ENCODE measurements around the gene SRSF12.
"Not testable (repeated sequence)": the region's sequence is repeated elsewhere in the genome, so short reads cannot be mapped to it uniquely, and the experiment has no call there.

Gene SRSF12

DNA sequence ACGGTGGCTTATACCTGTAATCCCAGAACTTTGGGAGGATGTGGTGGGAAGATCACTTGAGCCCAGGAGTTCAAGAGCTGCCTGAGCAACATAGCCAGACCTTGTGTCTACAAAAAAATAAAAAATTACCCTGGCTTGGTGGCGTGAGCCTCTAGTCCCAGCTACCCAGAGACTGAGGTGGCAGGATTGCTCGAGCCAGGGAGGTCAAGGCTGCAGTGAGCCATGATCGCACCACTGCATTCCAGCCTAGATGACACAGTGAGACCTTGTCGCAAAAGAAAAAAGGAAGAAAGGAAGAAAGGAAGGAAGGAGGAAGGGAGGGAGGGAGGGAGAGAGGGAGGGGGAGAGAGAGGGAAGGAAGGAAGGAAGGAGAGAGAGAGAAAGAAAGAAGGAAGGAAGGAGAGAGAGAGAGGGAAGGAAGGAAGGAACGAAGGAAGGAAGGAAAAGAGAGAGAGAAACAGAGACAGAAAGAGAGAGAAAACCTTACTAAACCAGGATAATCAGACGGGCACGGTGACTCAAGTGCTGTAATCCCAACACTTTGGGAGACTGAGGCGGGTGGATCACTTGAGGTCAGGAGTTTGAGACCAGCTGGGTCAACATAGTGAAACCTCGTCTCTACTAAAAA, 48.2 kb downstream of the SRSF12 start:
- no peak for DNase-seq

DNA sequence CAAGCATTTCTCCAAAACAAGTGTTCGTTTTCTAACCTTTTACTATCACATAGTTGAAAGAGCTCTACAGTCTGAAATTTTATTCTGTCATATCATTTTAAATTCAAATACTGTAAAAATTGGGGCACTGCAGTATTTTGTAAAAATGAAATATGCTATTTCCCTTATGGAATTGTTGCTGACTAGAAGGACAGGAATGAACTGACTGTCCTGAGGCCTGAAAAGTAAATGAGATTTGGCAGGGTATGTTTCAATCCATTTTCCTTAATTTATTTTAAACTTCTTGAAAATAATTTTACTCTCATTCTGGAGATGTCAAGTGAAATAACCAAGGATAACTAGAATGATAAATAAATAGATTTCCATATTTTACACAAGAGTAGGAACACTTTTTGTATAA, 49.2 kb downstream of the SRSF12 start:
- no peak for DNase-seq

DNA sequence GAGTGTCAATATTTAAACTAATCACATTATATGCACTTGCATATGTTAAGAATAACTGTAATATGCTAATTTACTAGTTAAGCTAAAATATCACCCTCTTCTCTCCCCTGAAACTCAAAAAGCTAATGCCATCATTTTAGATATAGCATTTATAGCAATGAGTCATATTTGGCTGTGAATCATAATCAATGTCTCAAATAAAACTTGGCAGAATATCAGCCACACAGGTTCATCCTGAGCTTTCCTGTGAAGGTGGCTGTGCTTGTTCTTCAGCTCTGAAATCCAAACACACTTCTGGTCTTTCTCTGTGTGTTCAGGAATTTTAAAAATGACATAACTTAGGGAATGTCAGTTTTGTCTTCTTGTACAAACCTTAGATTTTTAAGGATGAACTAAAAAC, 50.1 kb downstream of the SRSF12 start:
- DNase-seq, result no peak

DNA sequence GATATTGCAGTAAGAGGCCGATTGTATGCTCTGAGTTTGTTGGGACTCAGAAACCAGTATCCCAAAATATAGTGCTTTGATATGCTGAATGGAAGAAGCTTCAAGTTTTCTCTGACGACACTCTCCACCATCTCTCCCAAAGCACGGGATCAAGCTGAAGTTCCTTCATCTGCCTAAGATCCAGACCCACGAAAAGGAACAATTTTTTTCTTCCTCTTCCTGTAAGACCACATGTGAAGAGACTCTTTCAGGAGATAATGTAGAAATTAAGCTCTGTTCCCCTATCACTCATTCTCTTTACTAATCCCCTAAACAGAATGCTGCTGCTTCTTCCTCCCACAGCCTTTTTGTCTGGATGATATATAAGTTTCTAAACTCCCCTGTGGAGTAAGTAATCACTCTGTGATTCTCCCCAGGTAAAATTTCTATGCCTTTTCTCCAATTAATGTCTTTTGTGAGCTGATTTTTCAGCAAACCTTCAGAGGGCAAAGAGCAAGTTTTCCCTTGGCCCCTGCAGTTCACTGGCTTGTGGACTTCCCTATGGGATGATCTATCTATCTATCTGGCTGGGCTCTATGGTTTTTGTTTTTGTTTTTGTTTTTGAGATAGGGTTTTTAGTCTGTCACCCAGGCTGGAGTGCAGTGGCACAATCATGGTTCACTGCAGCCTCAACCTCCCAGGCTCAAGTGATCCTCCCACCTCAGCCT, 50.8 kb downstream of the SRSF12 start:
- no peak for DNase-seq

DNA sequence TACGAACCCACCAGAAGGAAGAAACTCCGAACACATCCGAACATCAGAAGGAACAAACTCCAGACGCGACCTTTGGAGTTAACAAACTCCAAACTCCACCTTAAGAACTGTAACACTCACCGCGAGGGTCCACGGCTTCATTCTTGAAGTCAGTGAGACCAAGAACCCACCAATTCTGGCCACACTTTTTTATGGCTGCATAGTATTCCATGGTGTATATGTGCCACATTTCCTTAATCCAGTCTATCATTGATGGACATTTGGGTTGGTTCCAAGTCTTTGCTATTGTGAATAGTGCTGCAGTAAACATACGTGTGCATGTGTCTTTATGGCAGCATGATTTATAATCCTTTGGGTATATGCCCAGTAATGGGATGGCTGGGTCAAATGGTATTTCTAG, 51.8 kb downstream of the SRSF12 start:
- not testable (repeated sequence) for DNase-seq

DNA sequence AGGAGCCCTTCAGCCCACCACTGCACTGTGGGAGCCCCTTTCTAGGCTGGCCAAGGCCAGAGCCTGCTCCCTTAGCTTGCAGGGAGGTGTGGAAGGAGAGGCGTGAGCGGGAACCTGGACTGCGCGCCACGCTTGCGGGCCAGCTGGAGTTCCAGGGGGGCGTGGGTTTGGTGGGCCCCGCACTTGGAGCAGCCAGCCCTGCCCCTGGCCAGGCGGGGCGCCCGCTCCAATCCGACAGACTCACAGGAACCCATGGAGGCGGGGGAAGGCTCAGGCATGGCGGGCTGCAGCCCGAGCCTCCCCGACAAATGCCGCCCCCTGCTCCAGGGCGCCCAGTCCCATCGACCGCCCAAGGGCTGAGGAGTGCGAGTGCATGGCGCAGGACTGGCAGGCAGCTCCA, 52.9 kb downstream of the SRSF12 start:
- DNase-seq, result not testable (repeated sequence)

DNA sequence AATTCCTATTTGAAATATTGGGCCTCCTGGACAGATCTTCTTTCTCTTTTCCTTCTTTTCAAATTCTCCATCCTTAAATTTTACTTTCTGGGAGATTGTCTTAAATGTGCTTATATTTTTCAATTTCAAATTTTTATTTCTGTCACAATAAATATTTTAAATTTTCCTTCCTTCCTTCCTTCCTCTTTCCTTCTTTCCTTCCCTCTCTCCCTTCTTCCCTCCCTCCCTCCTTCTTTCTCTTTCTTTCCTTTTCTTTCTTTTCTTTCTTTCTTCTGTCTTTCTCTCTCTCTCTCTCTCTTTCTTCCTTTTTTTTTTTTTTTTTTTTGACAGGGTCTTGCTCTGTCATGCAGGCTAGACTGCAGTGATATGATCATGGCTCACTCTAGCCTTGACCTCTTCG, 54.0 kb downstream of the SRSF12 start:
- DNase-seq, result no peak

DNA sequence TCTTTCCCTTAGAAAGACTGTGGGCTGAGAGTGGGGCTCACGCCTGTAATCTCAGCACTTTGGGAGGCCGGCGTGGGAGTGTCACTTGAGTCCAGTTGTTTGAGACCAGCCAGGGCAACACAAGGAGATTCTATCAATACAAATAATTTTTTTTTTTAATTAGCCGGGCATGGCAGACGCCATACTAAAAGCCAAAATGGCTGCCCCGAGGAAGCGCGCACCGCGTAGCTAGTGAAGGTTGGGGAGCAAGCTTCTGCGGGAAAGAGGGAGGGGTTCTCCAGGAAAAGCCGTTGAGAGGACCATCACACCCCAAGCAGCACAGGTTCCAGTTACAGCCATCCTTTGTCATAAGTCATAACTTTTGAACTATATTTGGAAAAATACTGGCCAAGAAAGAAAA, 58.6 kb downstream of the SRSF12 start:
- no peak for DNase-seq

DNA sequence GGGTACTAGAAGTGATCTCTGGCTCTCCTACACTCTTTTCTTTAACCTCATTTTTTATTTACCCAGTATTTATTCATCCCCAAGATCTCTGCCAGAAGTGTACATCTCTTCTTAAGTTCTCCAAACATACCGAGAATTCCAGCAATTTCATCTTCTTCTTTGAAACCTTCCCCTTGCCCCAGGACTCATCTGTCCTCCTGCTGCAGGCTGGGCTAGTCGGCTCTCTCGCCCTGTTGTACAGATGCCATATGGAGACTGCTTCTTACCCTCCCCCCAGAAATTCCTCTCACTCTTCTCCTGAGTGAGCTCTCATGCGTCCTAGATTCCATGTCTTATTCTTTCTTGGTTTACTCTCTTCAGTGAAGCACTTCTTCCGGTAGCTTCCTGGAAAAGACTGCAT, 59.2 kb downstream of the SRSF12 start:
- DNase-seq, result no peak

DNA sequence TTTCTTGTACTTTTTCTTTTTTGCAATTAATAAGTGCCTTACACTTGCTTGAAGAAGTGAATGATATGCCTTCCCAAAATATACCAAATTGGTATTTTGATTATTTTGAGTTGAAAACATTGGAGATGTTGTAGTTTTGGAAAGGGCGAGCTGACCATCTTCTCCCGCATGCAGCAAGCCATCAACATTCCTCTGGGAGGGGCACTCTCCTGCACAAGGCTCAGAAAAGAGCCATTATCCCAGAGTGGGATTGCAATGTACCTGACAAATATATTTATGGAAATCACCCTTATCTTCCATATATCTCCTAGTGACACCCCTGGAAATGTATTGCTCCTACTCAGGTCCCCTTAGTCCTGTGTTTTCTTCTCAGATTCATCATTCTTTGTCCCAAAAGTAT, 60.1 kb downstream of the SRSF12 start:
- DNase-seq, result no peak

DNA sequence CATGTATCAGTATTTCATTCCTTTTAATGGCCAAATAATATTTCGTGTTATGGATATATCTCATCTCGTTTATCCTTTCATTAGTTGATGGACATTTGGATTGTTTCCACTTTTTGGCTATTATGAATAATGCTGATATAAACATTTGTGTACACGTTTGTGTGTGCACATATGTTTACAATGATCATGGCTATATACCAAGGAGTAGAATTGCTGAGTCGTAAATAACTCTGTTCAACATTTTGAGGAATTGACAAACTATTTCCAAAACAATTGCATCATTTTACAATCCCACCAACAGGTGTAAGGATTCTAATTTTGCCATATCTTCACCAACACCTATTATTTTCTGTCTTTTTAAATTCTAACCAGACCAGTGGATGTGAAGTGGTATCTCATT, 63.7 kb downstream of the SRSF12 start:
- DNase-seq, result no peak

DNA sequence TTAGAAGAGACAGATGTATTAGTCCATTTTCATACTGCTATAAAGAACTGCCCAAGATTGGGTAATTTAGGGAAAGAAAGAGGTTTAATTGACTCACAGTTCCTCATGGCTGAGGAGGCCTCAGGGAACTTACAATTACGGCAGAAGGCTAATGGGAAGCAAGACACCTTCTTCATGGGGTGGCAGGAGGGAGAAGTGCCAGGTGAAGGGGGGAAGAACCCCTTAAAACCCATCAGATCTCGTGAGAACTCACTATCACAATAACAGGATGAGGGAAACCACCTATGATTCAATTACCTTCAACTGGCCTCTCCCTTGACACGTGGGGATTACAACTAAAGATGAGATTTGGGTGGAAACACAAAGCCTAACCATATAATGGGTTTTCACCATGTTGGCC, 66.2 kb downstream of the SRSF12 start:
- no peak for DNase-seq

DNA sequence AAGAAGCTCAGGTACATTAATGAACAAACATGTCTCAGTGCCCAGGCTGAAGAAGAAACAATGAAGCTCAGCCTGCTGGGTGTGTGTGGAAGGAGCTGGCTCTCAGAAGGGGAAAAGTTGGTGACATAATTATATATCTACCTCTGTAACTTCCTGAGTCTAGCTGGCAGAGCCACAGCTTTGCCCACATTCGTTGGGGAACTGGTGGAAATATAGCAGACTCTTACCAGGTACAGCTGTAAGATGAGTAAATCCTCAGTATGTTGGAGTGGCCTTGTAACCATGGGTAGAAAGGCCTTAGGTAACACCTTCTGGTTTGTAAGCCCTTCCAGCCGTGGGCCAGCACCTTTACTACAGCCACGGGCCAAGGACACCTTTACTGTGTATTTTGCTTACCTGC, 67.2 kb downstream of the SRSF12 start:
- no peak for DNase-seq

DNA sequence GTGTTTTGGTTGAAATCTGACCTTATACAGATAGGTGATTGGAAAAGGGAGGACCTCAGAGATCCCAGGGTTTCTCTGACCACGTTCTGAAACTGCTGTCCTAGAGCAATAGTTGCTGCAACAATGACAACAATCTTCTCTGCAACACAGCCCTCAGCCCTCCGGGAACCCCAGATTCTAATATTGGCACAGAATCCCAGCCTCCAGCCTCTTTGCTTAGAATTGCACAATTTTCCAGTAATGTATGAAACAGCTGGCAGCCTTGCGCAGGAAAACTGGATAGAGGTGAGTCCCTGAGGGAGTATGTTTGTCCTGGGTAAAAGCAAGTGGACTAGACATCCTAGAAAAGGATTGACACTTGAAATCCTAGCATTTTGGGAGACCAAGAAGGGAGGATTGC, 67.7 kb downstream of the SRSF12 start:
- DNase-seq, result no peak

DNA sequence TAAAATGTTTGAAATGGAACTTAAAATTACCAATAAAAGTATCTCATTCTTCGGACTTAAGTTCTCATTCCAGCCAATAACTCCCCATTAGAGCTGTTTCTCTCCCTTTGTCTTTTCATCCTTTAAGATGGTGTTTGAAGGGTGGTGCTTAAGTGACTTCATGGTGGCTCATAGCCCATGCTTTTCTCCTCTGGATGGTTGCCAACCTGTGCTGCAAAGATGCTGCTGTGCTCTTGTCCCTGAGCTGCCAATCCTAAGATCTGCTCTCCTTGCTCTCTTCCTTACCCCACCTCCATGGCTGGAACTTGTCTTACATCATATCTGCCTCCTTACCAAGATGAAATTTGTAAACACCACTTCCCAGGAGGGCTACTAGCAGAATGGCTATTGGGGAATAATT, 68.9 kb downstream of the SRSF12 start:
- no peak for DNase-seq

DNA sequence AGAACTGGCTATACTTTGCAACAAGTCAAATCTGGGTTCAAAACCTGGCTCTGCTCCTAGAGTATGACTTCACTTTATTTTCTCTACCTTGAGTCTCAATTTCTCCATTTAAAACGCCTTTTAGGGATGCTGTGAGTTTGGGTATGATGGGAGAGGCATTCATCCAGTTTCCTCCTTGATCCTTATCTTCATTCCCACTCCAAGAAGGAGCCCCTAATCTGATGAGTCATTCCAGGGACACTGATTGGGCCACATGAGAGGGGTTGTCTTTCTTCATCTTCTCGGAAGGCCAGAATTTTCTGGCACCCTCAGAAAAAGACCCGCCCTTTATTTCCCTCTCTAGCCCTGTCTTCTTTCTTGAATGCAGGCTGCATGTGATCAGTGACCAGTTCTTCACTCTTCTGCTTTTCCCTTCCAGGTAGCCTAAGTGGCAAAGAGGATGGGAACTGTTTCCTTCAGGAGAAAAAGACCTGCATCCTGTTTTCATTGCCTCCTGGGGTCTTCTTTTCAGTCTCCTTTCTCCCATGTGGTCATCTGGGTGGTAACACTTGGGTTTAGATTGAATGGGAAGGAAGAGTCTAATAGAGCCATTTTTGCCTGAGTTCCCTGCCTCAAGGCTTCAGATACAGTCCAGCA, 69.5 kb downstream of the SRSF12 start:
- no peak for DNase-seq

DNA sequence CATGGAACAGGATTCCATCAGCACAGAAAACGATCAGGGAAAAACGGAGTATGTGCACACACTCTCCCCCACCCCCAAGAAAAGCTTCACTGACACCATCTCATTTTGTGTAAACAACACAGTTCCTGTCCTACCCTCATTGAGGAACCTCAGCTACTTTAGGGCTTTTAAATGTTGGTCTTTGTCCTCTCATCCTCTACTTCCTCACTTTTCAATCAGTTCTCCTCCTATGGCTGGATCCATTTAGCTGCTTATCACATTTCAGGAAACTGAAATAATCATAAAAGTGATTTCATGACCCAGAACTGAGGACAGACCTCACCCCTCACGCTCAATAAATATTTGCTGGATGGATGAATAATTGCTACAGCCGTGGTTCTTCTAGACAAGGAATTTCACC, 70.4 kb downstream of the SRSF12 start:
- DNase-seq, result no peak

All from NCI-H1092 (cell line).